Calu3 (cell line): ENCODE data around the gene DENND11. TPM values are rescaled to one million over a fixed set of nuclear protein-coding genes. Genes with fewer than 3 reads are reported as not detected.

Source experiments
- BruUV-seq: library from RNA; stranded (reverse); fragments of 400-500 nt; replicated peaks from 2 replicates; lab custom pipeline; 2021; lab: Mats Ljungman, UMichigan
- CTCF ChIA-PET: fragments of 300-600 bp; sonication (Branson Sonifier 250); formaldehyde crosslinking; loops from one replicate; lab custom pipeline; 2022; ENCODE audit warnings: antibody characterized with exemption; lab: Charles Lee
- DNase-seq: peaks from one replicate; pipeline ENCODE4 v3.0.0; 2022
- H3K27ac Mint-ChIP-seq: one replicate; pipeline ENCODE4 v1.8.0; 2022; ENCODE audit warnings: mixed read lengths; ENCODE audit not compliant: unreplicated experiment
- H3K27me3 Mint-ChIP-seq: one replicate; pipeline ENCODE4 v1.8.0; 2022; ENCODE audit warnings: mixed read lengths; ENCODE audit not compliant: unreplicated experiment
- H3K36me3 Mint-ChIP-seq: one replicate; pipeline ENCODE4 v1.8.0; 2022; ENCODE audit warnings: mild to moderate bottlenecking, moderate library complexity, mixed read lengths; ENCODE audit not compliant: insufficient read depth, unreplicated experiment
- H3K4me1 Mint-ChIP-seq: one replicate; pipeline ENCODE4 v1.8.0; 2022; ENCODE audit warnings: mild to moderate bottlenecking, low read depth, mixed read lengths; ENCODE audit not compliant: unreplicated experiment
- H3K4me3 Mint-ChIP-seq: one replicate; pipeline ENCODE4 v1.8.0; 2022; ENCODE audit warnings: mild to moderate bottlenecking, low read depth, moderate library complexity, mixed read lengths; ENCODE audit not compliant: unreplicated experiment
- H3K9me3 Mint-ChIP-seq: one replicate; pipeline ENCODE4 v1.8.0; 2022; ENCODE audit warnings: low read depth, mixed read lengths; ENCODE audit not compliant: unreplicated experiment
- intact Hi-C: fragments of 100-400 bp; cut with micrococcal nuclease; formaldehyde crosslinking; loops from one replicate; pipeline ENCODE4 v1.10.0; 2022; ENCODE audit not compliant: unreplicated experiment
- total RNA-seq: library from RNA; stranded (reverse); gene quantifications from 2 replicates; pipeline ENCODE4 v1.2.3, GENCODE V29; 2022
- TF ChIP-seq, protein P1 (sequence below): fragments of 200-600 bp; IDR thresholded peaks from one replicate; pipeline ENCODE4 v1.8.0; 2022; ENCODE audit warnings: antibody characterized with exemption; ENCODE audit not compliant: unreplicated experiment

The DENND11 gene
- total RNA-seq, 1 experiment from 2014 or later = 26.5 TPM

DNA sequence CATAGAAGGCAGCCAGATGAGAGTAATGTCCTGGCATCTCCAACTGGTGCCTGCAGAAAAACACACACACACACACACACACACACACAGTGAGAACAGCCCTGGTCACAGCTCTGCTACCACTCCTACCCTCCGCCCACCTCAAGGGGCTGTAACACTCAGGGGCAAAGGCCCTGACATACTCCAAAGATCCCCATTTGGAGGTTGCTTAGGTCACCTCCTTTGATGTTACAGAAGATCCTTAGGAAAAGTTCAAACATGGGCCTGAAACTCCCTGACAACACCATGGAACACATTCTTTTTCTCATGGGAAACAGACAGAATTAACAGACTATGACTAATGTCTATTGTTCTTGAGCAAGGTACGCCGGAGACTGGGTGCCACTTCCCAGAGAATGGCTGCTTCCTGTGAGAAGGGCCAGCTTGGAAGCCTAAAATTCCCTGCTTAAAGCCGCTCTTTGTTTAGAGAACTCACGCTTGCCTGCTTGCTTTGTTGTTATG, 27.7 kb downstream of the DENND11 start:
- no peak for DNase-seq
- peaks cover 5% of the 10 kb centered on the region for H3K36me3 Mint-ChIP-seq
- no TSS peak for BruUV-seq
- H3K9me3 Mint-ChIP-seq = no peaks in the 10 kb centered on the region
- intact Hi-C loops = no loop called here
- TF ChIP-seq, protein P1, sequence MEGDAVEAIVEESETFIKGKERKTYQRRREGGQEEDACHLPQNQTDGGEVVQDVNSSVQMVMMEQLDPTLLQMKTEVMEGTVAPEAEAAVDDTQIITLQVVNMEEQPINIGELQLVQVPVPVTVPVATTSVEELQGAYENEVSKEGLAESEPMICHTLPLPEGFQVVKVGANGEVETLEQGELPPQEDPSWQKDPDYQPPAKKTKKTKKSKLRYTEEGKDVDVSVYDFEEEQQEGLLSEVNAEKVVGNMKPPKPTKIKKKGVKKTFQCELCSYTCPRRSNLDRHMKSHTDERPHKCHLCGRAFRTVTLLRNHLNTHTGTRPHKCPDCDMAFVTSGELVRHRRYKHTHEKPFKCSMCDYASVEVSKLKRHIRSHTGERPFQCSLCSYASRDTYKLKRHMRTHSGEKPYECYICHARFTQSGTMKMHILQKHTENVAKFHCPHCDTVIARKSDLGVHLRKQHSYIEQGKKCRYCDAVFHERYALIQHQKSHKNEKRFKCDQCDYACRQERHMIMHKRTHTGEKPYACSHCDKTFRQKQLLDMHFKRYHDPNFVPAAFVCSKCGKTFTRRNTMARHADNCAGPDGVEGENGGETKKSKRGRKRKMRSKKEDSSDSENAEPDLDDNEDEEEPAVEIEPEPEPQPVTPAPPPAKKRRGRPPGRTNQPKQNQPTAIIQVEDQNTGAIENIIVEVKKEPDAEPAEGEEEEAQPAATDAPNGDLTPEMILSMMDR = no peak
- no peaks in the 10 kb centered on the region for H3K27me3 Mint-ChIP-seq
- H3K4me3 Mint-ChIP-seq = no peak overlapping the region
- CTCF ChIA-PET = no interaction called here
- H3K4me1 Mint-ChIP-seq = no peaks in the 10 kb centered on the region
- no peak overlapping the region for H3K27ac Mint-ChIP-seq

DNA sequence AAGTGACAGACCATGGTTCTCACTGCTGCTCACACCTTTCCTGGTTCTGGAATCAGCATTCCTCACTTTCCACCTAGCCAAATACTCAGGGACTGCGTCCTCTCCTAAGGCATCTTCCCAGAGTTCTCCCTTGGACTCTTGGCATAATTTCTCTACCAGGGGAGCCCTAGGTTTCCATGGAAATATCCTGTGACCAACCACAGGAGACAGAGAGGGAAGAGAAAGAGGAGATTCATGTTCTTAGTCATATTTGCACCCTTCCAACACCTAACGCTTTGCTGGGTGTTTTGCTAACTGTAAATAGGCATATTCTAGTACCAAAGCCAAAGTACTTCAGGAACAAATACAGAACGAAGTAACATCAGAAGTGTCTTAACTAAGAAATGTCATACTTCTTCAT, 28.6 kb downstream of the DENND11 start:
- Mint-ChIP-seq H3K27me3 (no peaks in the 10 kb centered on the region), H3K4me3 (no peak overlapping the region), H3K36me3 (peaks cover 10% of the 10 kb centered on the region), H3K9me3 (no peaks in the 10 kb centered on the region), H3K27ac (no peak overlapping the region), H3K4me1 (no peaks in the 10 kb centered on the region)
- TF ChIP-seq, protein P1 = no peak
- DNase-seq = no peak
- CTCF ChIA-PET = interaction anchor here (0.6 kb wide), 1 partner anchor 47 kb away, joined by 3 read pairs; no protein-coding TSS in a partner anchor
- intact Hi-C loops = no loop called here
- BruUV-seq = no TSS peak

DNA sequence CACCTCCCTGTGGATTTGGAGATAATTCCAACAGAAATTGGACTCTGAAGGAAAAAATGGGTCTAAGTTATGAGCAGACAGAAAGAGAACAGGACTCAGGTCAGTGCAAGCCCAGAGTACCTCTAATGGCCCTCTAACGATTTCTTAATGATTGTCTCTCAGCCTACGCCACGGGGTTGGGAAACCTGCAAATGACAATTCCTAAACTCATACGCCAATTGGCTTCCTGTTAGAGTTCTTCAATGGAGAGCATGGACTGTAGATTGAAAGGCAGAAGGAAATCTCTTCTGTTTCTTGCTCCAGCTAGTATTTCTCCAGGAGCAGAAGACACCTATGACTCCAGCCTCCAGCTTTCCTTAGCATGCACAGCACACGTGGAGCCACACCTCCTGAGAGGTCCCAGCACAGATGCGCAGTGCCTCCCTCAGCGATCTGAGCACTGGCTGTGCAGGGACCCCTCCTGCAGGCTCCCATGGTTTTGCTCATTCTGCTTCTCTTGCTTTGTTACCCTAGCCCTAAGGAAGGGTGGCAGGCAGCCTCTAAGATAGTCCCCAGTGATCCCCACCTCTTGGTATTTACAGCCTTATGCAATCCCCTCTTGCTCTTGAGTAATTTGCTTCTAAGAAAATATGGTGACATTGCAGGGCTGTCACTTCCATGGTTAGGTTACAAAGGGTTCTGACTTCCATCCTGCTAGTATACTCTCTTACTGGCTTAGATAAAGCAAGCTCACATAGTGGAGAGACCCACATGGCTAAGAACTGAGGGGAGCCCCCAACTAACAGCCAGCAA, 30.1 kb downstream of the DENND11 start:
- Mint-ChIP-seq H3K27ac (no peak overlapping the region), H3K4me3 (no peak overlapping the region), H3K36me3 (peaks cover 10% of the 10 kb centered on the region), H3K27me3 (no peaks in the 10 kb centered on the region), H3K9me3 (no peaks in the 10 kb centered on the region), H3K4me1 (no peaks in the 10 kb centered on the region)
- CTCF ChIA-PET = no interaction called here
- BruUV-seq = no TSS peak
- no peak for DNase-seq
- intact Hi-C loops = no loop called here
- TF ChIP-seq, protein P1 = no peak

DNA sequence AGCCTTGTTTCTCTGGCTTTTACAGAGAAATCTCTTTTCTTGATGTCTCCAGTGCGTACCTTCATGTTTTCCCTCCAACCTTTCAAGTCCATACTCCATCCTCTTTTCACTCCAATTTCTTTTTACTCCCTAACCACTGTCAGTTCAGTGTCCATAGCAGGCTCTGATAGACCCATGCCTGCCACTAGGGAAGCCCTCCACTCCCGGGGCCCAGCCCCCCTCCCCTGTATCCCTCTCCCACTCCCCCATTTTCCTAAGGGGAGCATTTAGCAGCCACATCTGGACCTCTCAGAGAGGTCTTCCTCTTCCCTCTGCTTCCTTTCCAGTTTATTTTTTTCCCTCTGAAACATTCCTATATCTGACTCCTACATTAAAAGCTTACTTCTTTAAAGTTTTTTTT, 33.1 kb downstream of the DENND11 start:
- TF ChIP-seq, protein P1 = no peak
- BruUV-seq = no TSS peak
- intact Hi-C loops = no loop called here
- no peak overlapping the region for H3K4me3 Mint-ChIP-seq
- no peaks in the 10 kb centered on the region for H3K4me1 Mint-ChIP-seq
- CTCF ChIA-PET = interaction anchor here (0.7 kb wide), 1 partner anchor 30 kb away, joined by 3 read pairs; no protein-coding TSS in a partner anchor
- H3K27ac Mint-ChIP-seq = no peak overlapping the region
- H3K27me3 Mint-ChIP-seq = no peaks in the 10 kb centered on the region
- no peaks in the 10 kb centered on the region for H3K9me3 Mint-ChIP-seq
- DNase-seq = no peak
- peaks cover 5% of the 10 kb centered on the region for H3K36me3 Mint-ChIP-seq
